ENCODE results near the gene ZFP36.
"Not testable (repeated sequence)": the region's sequence is repeated elsewhere in the genome, so short reads cannot be mapped to it uniquely, and the experiment has no call there.

Gene ZFP36

GRCh38 chr19:39449116-39449797 is 42.6 kb downstream of the ZFP36 start:
- DNase-seq: no peak

GRCh38 chr19:39451257-39451656 is 44.6 kb downstream of the ZFP36 start:
- not testable (repeated sequence) for DNase-seq
